Neural progenitor cell (in vitro differentiated cells): ENCODE measurements around the gene PFDN4.

ENCODE experiments used
- CTCF ChIP-seq: fragments of 200-600 bp; sonication (generic); IDR thresholded peaks from 2 replicates; pipeline ENCODE4 v1.5.1; 2017; ENCODE audit warnings: antibody characterized with exemption, mild to moderate bottlenecking
- EZH2 ChIP-seq: fragments of 200-600 bp; sonication (generic); IDR thresholded peaks from 2 replicates; pipeline ENCODE4 v1.6.1; 2017; ENCODE audit warnings: antibody characterized with exemption, mild to moderate bottlenecking, moderate library complexity
- EZH2phosphoT487 ChIP-seq: fragments of 200-600 bp; sonication (generic); IDR thresholded peaks from 2 replicates; pipeline ENCODE4 v1.6.1; 2017; ENCODE audit warnings: antibody characterized with exemption

- TF ChIP-seq EZH2phosphoT487 (no peak), EZH2 (no peak), CTCF (no peak)
Observed at GRCh38 chr20:54207053-54207742, 689 bp upstream of the PFDN4 start.
